ENCODE data around the gene GRIN3A.

Gene GRIN3A

GRCh38 chr9:101632611-101633010 lies 105.8 kb downstream of the GRIN3A start:
- no peak overlapping the region for H3K4me3 ChIP-seq (ENCODE audit: low read depth in 1 of 2, low read length in 2 of 2)
- no peaks in the 10 kb centered on the region for H3K36me3 ChIP-seq (ENCODE audit: insufficient read depth, low read length)
- no peak overlapping the region for H3K4me2 ChIP-seq (ENCODE audit: insufficient read depth, low read length)
- H2AFZ ChIP-seq (ENCODE audit: low read depth, low read length): no peak overlapping the region
- no peak for ATAC-seq (ENCODE audit: insufficient read depth, low read depth)
- no peaks in the 10 kb centered on the region for H3K9me3 ChIP-seq (ENCODE audit: insufficient read depth, low read length, severe bottlenecking)
- H3K9ac ChIP-seq (ENCODE audit: low read depth, low read length): no peak overlapping the region
- no peaks in the 10 kb centered on the region for H3K79me2 ChIP-seq (ENCODE audit: insufficient read depth, low read length)
- H3K4me1 ChIP-seq (ENCODE audit: insufficient read depth, low read length): no peaks in the 10 kb centered on the region
- TF ChIP-seq CTCF (IDR thresholded peaks at IDR 0.05; ENCODE audit: borderline replicate concordance, extremely low read depth, low read length, poor library complexity, severe bottlenecking) (no peak), EZH2 (IDR thresholded peaks at IDR 0.05; ENCODE audit: borderline replicate concordance, low read depth, low read length, severe bottlenecking) (no peak)
- no peaks in the 10 kb centered on the region for H4K20me1 ChIP-seq (ENCODE audit: insufficient read depth, low read length)
- H3K27ac ChIP-seq (ENCODE audit: low read length): no peak overlapping the region
- no peaks in the 10 kb centered on the region for H3K27me3 ChIP-seq (ENCODE audit: insufficient read depth, low read length, poor library complexity)
- DNase-seq: no peak

- Histone ChIP-seq H2AFZ (ENCODE audit: low read depth, low read length) (no peak overlapping the region), H3K27ac (ENCODE audit: low read length) (no peak overlapping the region), H3K9me3 (ENCODE audit: insufficient read depth, low read length, severe bottlenecking) (no peaks in the 10 kb centered on the region), H4K20me1 (ENCODE audit: insufficient read depth, low read length) (no peaks in the 10 kb centered on the region), H3K4me3 (ENCODE audit: low read depth in 1 of 2, low read length in 2 of 2) (no peak overlapping the region), H3K4me2 (ENCODE audit: insufficient read depth, low read length) (no peak overlapping the region), H3K27me3 (ENCODE audit: insufficient read depth, low read length, poor library complexity) (no peaks in the 10 kb centered on the region), H3K4me1 (ENCODE audit: insufficient read depth, low read length) (no peaks in the 10 kb centered on the region), H3K9ac (ENCODE audit: low read depth, low read length) (no peak overlapping the region), H3K36me3 (ENCODE audit: insufficient read depth, low read length) (no peaks in the 10 kb centered on the region), H3K79me2 (ENCODE audit: insufficient read depth, low read length) (no peaks in the 10 kb centered on the region)
- ATAC-seq (ENCODE audit: insufficient read depth, low read depth) (no peak), DNase-seq (no peak)
- TF ChIP-seq CTCF (IDR thresholded peaks at IDR 0.05; ENCODE audit: borderline replicate concordance, extremely low read depth, low read length, poor library complexity, severe bottlenecking): no peak
- TF ChIP-seq EZH2 (IDR thresholded peaks at IDR 0.05; ENCODE audit: borderline replicate concordance, low read depth, low read length, severe bottlenecking): no peak
These were observed 106.6 kb downstream of the GRIN3A start for GRCh38 chr9:101631892-101632291.

GRCh38 chr9:101629636-101630035 lies 108.8 kb downstream of the GRIN3A start:
- H3K9me3 ChIP-seq (ENCODE audit: insufficient read depth, low read length, severe bottlenecking): no peaks in the 10 kb centered on the region
- no peak overlapping the region for H3K4me3 ChIP-seq (ENCODE audit: low read depth in 1 of 2, low read length in 2 of 2)
- TF ChIP-seq EZH2 (IDR thresholded peaks at IDR 0.05; ENCODE audit: borderline replicate concordance, low read depth, low read length, severe bottlenecking) (no peak), CTCF (IDR thresholded peaks at IDR 0.05; ENCODE audit: borderline replicate concordance, extremely low read depth, low read length, poor library complexity, severe bottlenecking) (no peak)
- H3K4me2 ChIP-seq (ENCODE audit: insufficient read depth, low read length): no peak overlapping the region
- no peaks in the 10 kb centered on the region for H3K79me2 ChIP-seq (ENCODE audit: insufficient read depth, low read length)
- H3K27me3 ChIP-seq (ENCODE audit: insufficient read depth, low read length, poor library complexity): no peaks in the 10 kb centered on the region
- ATAC-seq (ENCODE audit: insufficient read depth, low read depth): no peak
- H2AFZ ChIP-seq (ENCODE audit: low read depth, low read length): no peak overlapping the region
- no peak overlapping the region for H3K9ac ChIP-seq (ENCODE audit: low read depth, low read length)
- no peaks in the 10 kb centered on the region for H3K4me1 ChIP-seq (ENCODE audit: insufficient read depth, low read length)
- no peak overlapping the region for H3K27ac ChIP-seq (ENCODE audit: low read length)
- no peaks in the 10 kb centered on the region for H4K20me1 ChIP-seq (ENCODE audit: insufficient read depth, low read length)
- H3K36me3 ChIP-seq (ENCODE audit: insufficient read depth, low read length): no peaks in the 10 kb centered on the region
- no peak for DNase-seq

- Histone ChIP-seq H2AFZ (ENCODE audit: low read depth, low read length) (no peak overlapping the region), H3K4me2 (ENCODE audit: insufficient read depth, low read length) (no peak overlapping the region), H3K27me3 (ENCODE audit: insufficient read depth, low read length, poor library complexity) (no peaks in the 10 kb centered on the region), H3K9me3 (ENCODE audit: insufficient read depth, low read length, severe bottlenecking) (no peaks in the 10 kb centered on the region), H3K79me2 (ENCODE audit: insufficient read depth, low read length) (no peaks in the 10 kb centered on the region), H3K27ac (ENCODE audit: low read length) (no peak overlapping the region), H3K9ac (ENCODE audit: low read depth, low read length) (no peak overlapping the region), H3K4me1 (ENCODE audit: insufficient read depth, low read length) (no peaks in the 10 kb centered on the region), H4K20me1 (ENCODE audit: insufficient read depth, low read length) (no peaks in the 10 kb centered on the region), H3K36me3 (ENCODE audit: insufficient read depth, low read length) (no peaks in the 10 kb centered on the region), H3K4me3 (ENCODE audit: low read depth in 1 of 2, low read length in 2 of 2) (no peak overlapping the region)
- no peak for TF ChIP-seq EZH2 (IDR thresholded peaks at IDR 0.05; ENCODE audit: borderline replicate concordance, low read depth, low read length, severe bottlenecking)
- no peak for TF ChIP-seq CTCF (IDR thresholded peaks at IDR 0.05; ENCODE audit: borderline replicate concordance, extremely low read depth, low read length, poor library complexity, severe bottlenecking)
- no peak for ATAC-seq (ENCODE audit: insufficient read depth, low read depth)
- DNase-seq: no peak
These were observed 110.3 kb downstream of the GRIN3A start for GRCh38 chr9:101628173-101628572.
